ENCODE measurements around the gene CPT1A. TPM values are rescaled to one million over a fixed set of nuclear protein-coding genes. Genes with fewer than 3 reads are reported as not detected.

The CPT1A gene
- total and polyA plus RNA-seq, 8 donors: 7.0 to 103 (median 30.1) TPM

- no peak for DNase-seq
- no peaks in the 10 kb centered on the region for H3K36me3 ChIP-seq
- H3K4me3 ChIP-seq: no peak overlapping the region
- H3K27me3 ChIP-seq: no peaks in the 10 kb centered on the region
- TF ChIP-seq POLR2AphosphoS5 (IDR thresholded peaks at IDR 0.05) (no peak), CTCF (IDR thresholded peaks at IDR 0.05) (no peak), EP300 (IDR thresholded peaks at IDR 0.05) (no peak), POLR2A (IDR thresholded peaks at IDR 0.05) (no peak)
- peaks cover 0 to 11% (median 8%) of the 10 kb centered on the region in 4 donors for H3K4me1 ChIP-seq
- intact Hi-C loops (cut with DNase I; ENCODE audit: low total_unique reads): no loop called here
- peaks cover 0 to 7% (median 5%) of the 10 kb centered on the region in 4 donors for H3K9me3 ChIP-seq
- 83 to 90% (median 88%) methylated on average over 7 to 11 of the region's 11 CpGs for WGBS, 5 donors
- H3K27ac ChIP-seq: no peak overlapping the region
Measured at GRCh38 chr11:68865241-68865640, 23.5 kb upstream of the CPT1A start.

GRCh38 chr11:68863553-68864265 is 22.0 kb upstream of the CPT1A start:
- intact Hi-C loops (cut with DNase I; ENCODE audit: low total_unique reads): no loop called here
- 85 to 95% (median 94%) methylated on average over 3 of the region's 3 CpGs for WGBS, 5 donors
- no peak overlapping the region for H3K4me3 ChIP-seq

GRCh38 chr11:68862421-68862820 is 20.7 kb upstream of the CPT1A start:
- DNase-seq: no peak
- Histone ChIP-seq H3K9me3 (peaks cover 0 to 7% (median 5%) of the 10 kb centered on the region in 4 donors), H3K4me3 (no peak overlapping the region), H3K36me3 (no peaks in the 10 kb centered on the region), H3K27me3 (no peaks in the 10 kb centered on the region), H3K27ac (no peak overlapping the region), H3K4me1 (peaks cover 0 to 3% (median 1%) of the 10 kb centered on the region in 4 donors)
- intact Hi-C loops (cut with DNase I; ENCODE audit: low total_unique reads): no loop called here
- TF ChIP-seq CTCF (IDR thresholded peaks at IDR 0.05): no peak
- TF ChIP-seq EP300 (IDR thresholded peaks at IDR 0.05): no peak
- no peak for TF ChIP-seq POLR2AphosphoS5 (IDR thresholded peaks at IDR 0.05)
- no peak for TF ChIP-seq POLR2A (IDR thresholded peaks at IDR 0.05)
- WGBS, 5 donors: 72 to 81% (median 76%) methylated on average over 6 of the region's 6 CpGs

More at GRCh38 chr11:68863553-68864265, 22.0 kb upstream of the CPT1A start:
- no peak overlapping the region for H3K27ac ChIP-seq
- H3K4me1 ChIP-seq: no peaks in the 10 kb centered on the region
- no peaks in the 10 kb centered on the region for H3K27me3 ChIP-seq
- no peak for TF ChIP-seq CTCF (IDR thresholded peaks at IDR 0.05)
- TF ChIP-seq EP300 (IDR thresholded peaks at IDR 0.05): no peak
- TF ChIP-seq POLR2AphosphoS5 (IDR thresholded peaks at IDR 0.05): no peak
- TF ChIP-seq POLR2A (IDR thresholded peaks at IDR 0.05): no peak
- DNase-seq: no peak
- peaks cover 0 to 7% (median 5%) of the 10 kb centered on the region in 4 donors for H3K9me3 ChIP-seq
- H3K36me3 ChIP-seq: no peaks in the 10 kb centered on the region

GRCh38 chr11:68859123-68859522 is 17.4 kb upstream of the CPT1A start:
- intact Hi-C loops (cut with DNase I; ENCODE audit: low total_unique reads): no loop called here
- TF ChIP-seq EP300 (IDR thresholded peaks at IDR 0.05): no peak
- TF ChIP-seq CTCF (IDR thresholded peaks at IDR 0.05): no peak
- WGBS, 5 donors: 78 to 87% (median 81%) methylated on average over 8 of the region's 8 CpGs
- H3K4me3 ChIP-seq: no peak overlapping the region
- DNase-seq: no peak
- H3K27me3 ChIP-seq: peaks cover 0 to 15% (median 8%) of the 10 kb centered on the region in 3 donors
- H3K4me1 ChIP-seq: peaks cover 14 to 28% (median 22%) of the 10 kb centered on the region in 4 donors
- H3K36me3 ChIP-seq: no peaks in the 10 kb centered on the region
- H3K9me3 ChIP-seq: peaks cover 0 to 7% (median 5%) of the 10 kb centered on the region in 4 donors
- H3K27ac ChIP-seq: no peak overlapping the region
